ENCODE data around the gene PLAGL2. TPM values are rescaled to one million over a fixed set of nuclear protein-coding genes. Genes with fewer than 3 reads are reported as not detected.

The PLAGL2 gene
- total and polyA plus RNA-seq, 2 donors (not counting 1 experiment from before 2014, with no cell fraction given): 1.6 to 2.3 TPM

- Histone ChIP-seq H3K79me2 (ENCODE audit: control insufficient read depth, insufficient read depth, low read length) (no peaks in the 10 kb centered on the region), H3K4me2 (ENCODE audit: extremely low read depth, insufficient read depth, low read length) (no peak overlapping the region), H3K27ac (ENCODE audit: insufficient read depth, low read length) (no peak overlapping the region), H3K9me3 (ENCODE audit: control insufficient read depth, insufficient read depth, low read depth, low read length) (no peaks in the 10 kb centered on the region), H3K9ac (ENCODE audit: insufficient read depth, low read length) (no peak overlapping the region), H2AFZ (ENCODE audit: low read length) (no peak overlapping the region), H3K27me3 (ENCODE audit: control insufficient read depth, insufficient read depth, low read length) (no peaks in the 10 kb centered on the region), H4K20me1 (ENCODE audit: control insufficient read depth, extremely low read depth, insufficient read depth, low read length) (no peaks in the 10 kb centered on the region), H3K4me1 (ENCODE audit: control insufficient read depth, extremely low read depth, insufficient read depth, low read length) (peaks cover 5% of the 10 kb centered on the region), H3K36me3 (ENCODE audit: control insufficient read depth, insufficient read depth, low read length) (no peaks in the 10 kb centered on the region), H3K4me3 (replicated peaks in 1 of 4; ENCODE audit: control extremely low read depth in 1 of 4, insufficient read depth in 1 of 4, low read depth in 3 of 4, low read length in 4 of 4) (no peak overlapping the region)
- DNase-seq (ENCODE audit: low read depth in 2 of 2): no peak
- no peak for TF ChIP-seq CTCF (conservative IDR thresholded peaks at IDR 0.05 in 1 of 2, IDR thresholded peaks at IDR 0.05 in 1 of 2; ENCODE audit: low read depth in 1 of 2, low read length in 2 of 2)
- TF ChIP-seq EZH2 (IDR thresholded peaks at IDR 0.05; ENCODE audit: low read length, missing control alignments): no peak
These were observed 22.5 kb downstream of the PLAGL2 start for GRCh38 chr20:32184961-32185603.

- H3K79me2 ChIP-seq (ENCODE audit: control insufficient read depth, insufficient read depth, low read length): no peaks in the 10 kb centered on the region
- no peaks in the 10 kb centered on the region for H3K36me3 ChIP-seq (ENCODE audit: control insufficient read depth, insufficient read depth, low read length)
- no peak for TF ChIP-seq EZH2 (IDR thresholded peaks at IDR 0.05; ENCODE audit: low read length, missing control alignments)
- no peak for TF ChIP-seq CTCF (conservative IDR thresholded peaks at IDR 0.05 in 1 of 2, IDR thresholded peaks at IDR 0.05 in 1 of 2; ENCODE audit: low read depth in 1 of 2, low read length in 2 of 2)
- H3K27ac ChIP-seq (ENCODE audit: insufficient read depth, low read length): no peak overlapping the region
- no peak for DNase-seq (ENCODE audit: low read depth in 2 of 2)
- no peaks in the 10 kb centered on the region for H3K4me1 ChIP-seq (ENCODE audit: control insufficient read depth, extremely low read depth, insufficient read depth, low read length)
- H3K4me2 ChIP-seq (ENCODE audit: extremely low read depth, insufficient read depth, low read length): no peak overlapping the region
- no peak overlapping the region for H3K9ac ChIP-seq (ENCODE audit: insufficient read depth, low read length)
- H3K27me3 ChIP-seq (ENCODE audit: control insufficient read depth, insufficient read depth, low read length): no peaks in the 10 kb centered on the region
- no peak overlapping the region for H3K4me3 ChIP-seq (replicated peaks in 1 of 4; ENCODE audit: control extremely low read depth in 1 of 4, insufficient read depth in 1 of 4, low read depth in 3 of 4, low read length in 4 of 4)
- no peaks in the 10 kb centered on the region for H4K20me1 ChIP-seq (ENCODE audit: control insufficient read depth, extremely low read depth, insufficient read depth, low read length)
- no peaks in the 10 kb centered on the region for H3K9me3 ChIP-seq (ENCODE audit: control insufficient read depth, insufficient read depth, low read depth, low read length)
- H2AFZ ChIP-seq (ENCODE audit: low read length): no peak overlapping the region
These were observed 23.5 kb downstream of the PLAGL2 start for GRCh38 chr20:32183947-32184635.

GRCh38 chr20:32181606-32182005 lies 25.9 kb downstream of the PLAGL2 start:
- no peaks in the 10 kb centered on the region for H3K27me3 ChIP-seq (ENCODE audit: control insufficient read depth, insufficient read depth, low read length)
- DNase-seq (ENCODE audit: low read depth in 2 of 2): no peak
- H3K36me3 ChIP-seq (ENCODE audit: control insufficient read depth, insufficient read depth, low read length): no peaks in the 10 kb centered on the region
- no peak overlapping the region for H2AFZ ChIP-seq (ENCODE audit: low read length)
- no peak overlapping the region for H3K4me2 ChIP-seq (ENCODE audit: extremely low read depth, insufficient read depth, low read length)
- no peaks in the 10 kb centered on the region for H3K4me1 ChIP-seq (ENCODE audit: control insufficient read depth, extremely low read depth, insufficient read depth, low read length)
- no peaks in the 10 kb centered on the region for H3K79me2 ChIP-seq (ENCODE audit: control insufficient read depth, insufficient read depth, low read length)
- no peak overlapping the region for H3K4me3 ChIP-seq (replicated peaks in 1 of 4; ENCODE audit: control extremely low read depth in 1 of 4, insufficient read depth in 1 of 4, low read depth in 3 of 4, low read length in 4 of 4)
- no peak for TF ChIP-seq CTCF (conservative IDR thresholded peaks at IDR 0.05 in 1 of 2, IDR thresholded peaks at IDR 0.05 in 1 of 2; ENCODE audit: low read depth in 1 of 2, low read length in 2 of 2)
- TF ChIP-seq EZH2 (IDR thresholded peaks at IDR 0.05; ENCODE audit: low read length, missing control alignments): no peak
- no peak overlapping the region for H3K9ac ChIP-seq (ENCODE audit: insufficient read depth, low read length)
- no peaks in the 10 kb centered on the region for H3K9me3 ChIP-seq (ENCODE audit: control insufficient read depth, insufficient read depth, low read depth, low read length)
- H4K20me1 ChIP-seq (ENCODE audit: control insufficient read depth, extremely low read depth, insufficient read depth, low read length): no peaks in the 10 kb centered on the region
- H3K27ac ChIP-seq (ENCODE audit: insufficient read depth, low read length): no peak overlapping the region

Data from fibroblast of lung (primary cell).